ENCODE results near the gene LDLRAD3. TPM values are rescaled to one million over a fixed set of nuclear protein-coding genes. Genes with fewer than 3 reads are reported as not detected.

The LDLRAD3 gene
- total and polyA plus RNA-seq, 7 donors, result 5.9 to 20.7 (median 12.1) TPM

DNA sequence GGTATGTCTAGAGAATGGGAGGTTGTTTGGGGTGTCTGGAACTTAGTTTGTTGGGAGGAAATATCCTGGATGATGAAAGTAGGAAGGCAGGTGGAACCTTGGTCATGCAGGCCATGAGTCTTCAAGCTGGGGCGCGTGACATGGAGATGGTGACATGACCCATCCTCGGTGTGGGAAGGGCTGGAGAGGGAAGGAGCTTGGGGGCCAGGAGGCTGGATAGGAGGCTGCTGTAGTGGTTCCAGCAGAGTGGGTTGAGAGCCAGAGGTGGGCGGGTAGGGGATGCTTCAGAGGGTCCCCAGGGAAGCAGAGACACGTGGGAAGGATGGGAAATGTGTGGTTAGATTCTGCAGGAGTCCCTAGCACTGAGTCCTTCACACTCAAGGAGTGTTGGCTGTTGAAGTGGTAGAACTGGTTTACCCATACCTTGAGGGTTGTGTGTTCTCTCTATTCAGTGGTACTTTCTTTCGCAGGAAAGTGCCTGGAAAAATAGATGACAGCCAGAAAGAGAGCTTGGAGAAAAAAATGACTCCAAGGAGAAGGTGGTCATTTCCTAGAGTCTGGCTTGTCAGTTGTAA, 56.8 kb downstream of the LDLRAD3 start:
- ATAC-seq (no peak), DNase-seq (no peak)
- intact Hi-C loops (cut with DNase I), result loop anchor here in 1 of 2 donors (5.0 kb wide), 1 partner anchor 798 kb away; no protein-coding TSS in a partner anchor
- H3K4me3 ChIP-seq, result no peak overlapping the region
- TF ChIP-seq, protein P1, sequence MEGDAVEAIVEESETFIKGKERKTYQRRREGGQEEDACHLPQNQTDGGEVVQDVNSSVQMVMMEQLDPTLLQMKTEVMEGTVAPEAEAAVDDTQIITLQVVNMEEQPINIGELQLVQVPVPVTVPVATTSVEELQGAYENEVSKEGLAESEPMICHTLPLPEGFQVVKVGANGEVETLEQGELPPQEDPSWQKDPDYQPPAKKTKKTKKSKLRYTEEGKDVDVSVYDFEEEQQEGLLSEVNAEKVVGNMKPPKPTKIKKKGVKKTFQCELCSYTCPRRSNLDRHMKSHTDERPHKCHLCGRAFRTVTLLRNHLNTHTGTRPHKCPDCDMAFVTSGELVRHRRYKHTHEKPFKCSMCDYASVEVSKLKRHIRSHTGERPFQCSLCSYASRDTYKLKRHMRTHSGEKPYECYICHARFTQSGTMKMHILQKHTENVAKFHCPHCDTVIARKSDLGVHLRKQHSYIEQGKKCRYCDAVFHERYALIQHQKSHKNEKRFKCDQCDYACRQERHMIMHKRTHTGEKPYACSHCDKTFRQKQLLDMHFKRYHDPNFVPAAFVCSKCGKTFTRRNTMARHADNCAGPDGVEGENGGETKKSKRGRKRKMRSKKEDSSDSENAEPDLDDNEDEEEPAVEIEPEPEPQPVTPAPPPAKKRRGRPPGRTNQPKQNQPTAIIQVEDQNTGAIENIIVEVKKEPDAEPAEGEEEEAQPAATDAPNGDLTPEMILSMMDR (IDR thresholded peaks at IDR 0.05), result no peak
- H3K36me3 ChIP-seq (ENCODE audit: insufficient read depth in 1 of 2, low read depth in 1 of 2), result no peaks in the 10 kb centered on the region
- H3K4me1 ChIP-seq, result peaks cover 8% of the 10 kb centered on the region
- H3K27me3 ChIP-seq (ENCODE audit: insufficient read depth in 3 of 3, low read length in 2 of 3), result no peaks in the 10 kb centered on the region
- H3K27ac ChIP-seq, result no peak overlapping the region
- no peaks in the 10 kb centered on the region for H3K9me3 ChIP-seq
- WGBS, 3 donors, result 84 to 86% (median 86%) methylated on average over 6 of the region's 6 CpGs

DNA sequence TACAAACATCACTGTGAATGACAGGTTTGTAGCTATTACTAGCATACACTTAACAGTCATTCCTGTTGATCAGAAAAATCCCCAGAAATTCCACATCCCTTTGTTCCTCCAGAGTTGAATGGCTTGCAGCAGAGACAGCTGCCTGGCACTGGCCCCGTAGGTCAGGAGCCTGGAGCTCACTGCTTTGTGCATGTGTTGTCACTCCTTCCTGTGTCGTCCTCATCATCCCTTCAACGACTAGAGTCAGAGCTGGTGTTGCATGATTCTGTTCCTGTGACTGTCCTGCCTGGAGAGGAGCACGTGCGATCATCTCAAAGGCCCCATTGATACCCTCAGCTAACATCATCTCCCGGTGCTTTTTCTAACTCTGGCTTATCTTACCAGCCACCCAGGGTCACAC, 58.3 kb downstream of the LDLRAD3 start:
- TF ChIP-seq, protein P1 (IDR thresholded peaks at IDR 0.05), result no peak
- H3K27me3 ChIP-seq (ENCODE audit: insufficient read depth in 3 of 3, low read length in 2 of 3), result no peaks in the 10 kb centered on the region
- no peak overlapping the region for H3K27ac ChIP-seq
- DNase-seq (peak; percentile 30 to 76), ATAC-seq (peak; percentile 84 to 90 (median 84))
- no peak overlapping the region for H3K4me3 ChIP-seq
- 24 to 28% (median 25%) methylated on average over 6 of the region's 6 CpGs for WGBS, 3 donors
- intact Hi-C loops (cut with DNase I), result loop anchor here in 1 of 2 donors (5.0 kb wide), 1 partner anchor 800 kb away; no protein-coding TSS in a partner anchor
- H3K9me3 ChIP-seq, result no peaks in the 10 kb centered on the region
- H3K36me3 ChIP-seq (ENCODE audit: insufficient read depth in 1 of 2, low read depth in 1 of 2), result no peaks in the 10 kb centered on the region
- H3K4me1 ChIP-seq, result peaks cover 8% of the 10 kb centered on the region

DNA sequence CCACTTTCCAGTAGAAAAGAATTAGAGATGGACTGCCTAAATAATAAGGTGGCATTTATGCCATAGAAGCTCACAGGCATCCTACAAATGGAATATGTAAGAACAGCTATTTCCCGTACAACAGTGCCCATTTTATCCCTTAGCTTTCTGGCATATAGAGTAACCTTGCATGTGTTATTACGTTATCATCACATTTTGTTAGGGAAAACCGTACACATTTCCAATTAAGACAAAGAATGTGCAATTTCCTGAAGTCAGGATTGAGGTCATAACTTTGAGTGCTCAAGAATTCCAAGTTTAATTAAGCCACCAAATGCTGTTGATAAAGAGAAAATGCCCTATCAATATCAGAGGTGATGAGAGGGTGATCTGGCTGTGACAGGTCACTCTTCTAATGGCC, 58.9 kb downstream of the LDLRAD3 start:
- no peaks in the 10 kb centered on the region for H3K9me3 ChIP-seq
- ATAC-seq (no peak), DNase-seq (no peak)
- WGBS, 3 donors, result 60 to 66% (median 63%) methylated on average over 3 of the region's 3 CpGs
- H3K4me3 ChIP-seq, result no peak overlapping the region
- H3K27me3 ChIP-seq (ENCODE audit: insufficient read depth in 3 of 3, low read length in 2 of 3), result no peaks in the 10 kb centered on the region
- peaks cover 8% of the 10 kb centered on the region for H3K4me1 ChIP-seq
- TF ChIP-seq, protein P1 (IDR thresholded peaks at IDR 0.05), result no peak
- H3K36me3 ChIP-seq (ENCODE audit: insufficient read depth in 1 of 2, low read depth in 1 of 2), result no peaks in the 10 kb centered on the region
- intact Hi-C loops (cut with DNase I), result loop anchor here in 1 of 2 donors (5.0 kb wide), 1 partner anchor 800 kb away; no protein-coding TSS in a partner anchor
- H3K27ac ChIP-seq, result no peak overlapping the region

DNA sequence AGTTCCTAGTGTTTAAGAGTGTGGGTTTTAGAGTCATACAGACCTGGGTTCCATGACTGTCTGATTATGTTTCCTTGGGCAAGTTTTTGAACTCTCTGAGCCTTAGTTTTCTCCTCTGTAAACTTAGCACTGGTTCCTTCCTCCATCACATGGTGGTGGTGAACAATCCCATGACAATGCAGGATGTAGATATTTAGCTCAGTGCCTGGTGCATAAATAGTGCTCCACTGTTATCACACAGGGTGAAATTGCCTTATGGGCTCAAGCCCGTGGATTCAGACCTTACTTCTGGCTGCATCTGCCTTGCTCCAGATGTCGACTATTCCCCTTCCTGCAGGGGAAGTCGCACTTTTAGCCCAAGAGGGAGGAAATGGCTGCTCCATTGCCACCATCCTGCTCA, 62.7 kb downstream of the LDLRAD3 start:
- H3K27me3 ChIP-seq (ENCODE audit: insufficient read depth in 3 of 3, low read length in 2 of 3), result no peaks in the 10 kb centered on the region
- no peak for DNase-seq
- ATAC-seq, result no peak
- H3K9me3 ChIP-seq, result no peaks in the 10 kb centered on the region
- no peak overlapping the region for H3K4me3 ChIP-seq
- H3K36me3 ChIP-seq (ENCODE audit: insufficient read depth in 1 of 2, low read depth in 1 of 2), result no peaks in the 10 kb centered on the region
- intact Hi-C loops (cut with DNase I), result no loop called here
- H3K4me1 ChIP-seq, result peaks cover 28% of the 10 kb centered on the region
- no peak overlapping the region for H3K27ac ChIP-seq
- WGBS, 3 donors, result 78 to 82% (median 80%) methylated on average over 3 of the region's 3 CpGs
- TF ChIP-seq, protein P1 (IDR thresholded peaks at IDR 0.05), result no peak

All from psoas muscle (tissue), 8 donors.